ENCODE measurements around the gene DNLZ.

DNA sequence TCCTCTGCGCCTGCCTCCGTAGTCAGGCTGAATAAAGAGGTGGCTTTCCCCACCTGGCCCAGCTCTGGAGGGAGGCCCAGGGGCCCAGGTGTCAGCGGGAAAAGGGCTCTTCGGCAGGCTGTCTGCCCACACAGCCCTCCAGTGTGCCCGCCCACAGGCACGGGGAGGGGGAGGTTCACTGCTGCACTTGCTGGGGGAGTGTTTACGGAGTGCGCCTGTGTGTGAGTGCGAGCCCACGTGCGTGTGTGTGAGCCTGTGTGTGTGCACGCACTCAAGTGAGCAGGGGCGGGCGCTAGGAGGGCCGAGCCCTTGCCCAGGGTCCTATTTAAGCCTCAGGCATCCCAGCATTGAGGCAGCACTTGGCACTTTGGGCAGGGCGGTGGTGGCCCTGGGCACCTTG, 10.9 kb downstream of the DNLZ start:
- TF ChIP-seq CTCF (IDR thresholded peaks at IDR 0.05) (no peak), POLR2AphosphoS5 (IDR thresholded peaks at IDR 0.05; ENCODE audit: low read depth, low read length) (no peak), EP300 (IDR thresholded peaks at IDR 0.05; ENCODE audit: borderline replicate concordance in 1 of 2, low read depth in 1 of 2, low read length in 1 of 2) (no peak), NFIC (IDR thresholded peaks at IDR 0.05; ENCODE audit: borderline replicate concordance) (no peak), SMC3 (IDR thresholded peaks at IDR 0.05; ENCODE audit: low read depth, low read length) (no peak), TCF12 (IDR thresholded peaks at IDR 0.05) (no peak), MAX (IDR thresholded peaks at IDR 0.05; ENCODE audit: low read depth) (no peak), NRF1 (IDR thresholded peaks at IDR 0.05; ENCODE audit: low read depth, low read length) (no peak), EZH2phosphoT487 (IDR thresholded peaks at IDR 0.05; ENCODE audit: borderline replicate concordance, low read depth) (no peak)
- TF ChIP-seq, protein P1, sequence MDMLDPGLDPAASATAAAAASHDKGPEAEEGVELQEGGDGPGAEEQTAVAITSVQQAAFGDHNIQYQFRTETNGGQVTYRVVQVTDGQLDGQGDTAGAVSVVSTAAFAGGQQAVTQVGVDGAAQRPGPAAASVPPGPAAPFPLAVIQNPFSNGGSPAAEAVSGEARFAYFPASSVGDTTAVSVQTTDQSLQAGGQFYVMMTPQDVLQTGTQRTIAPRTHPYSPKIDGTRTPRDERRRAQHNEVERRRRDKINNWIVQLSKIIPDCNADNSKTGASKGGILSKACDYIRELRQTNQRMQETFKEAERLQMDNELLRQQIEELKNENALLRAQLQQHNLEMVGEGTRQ (IDR thresholded peaks at IDR 0.05; ENCODE audit: borderline replicate concordance, low read depth, low read length): no peak

All from SK-N-SH (cell line).